Activated CD8-positive, alpha-beta memory T cell treated with anti-CD3 and anti-CD28 coated beads, Interleukin-2, amount 50 U/mL, for 4 hours (primary cell): ENCODE measurements around the gene CEACAM1.
"Not testable (repeated sequence)": the region's sequence is repeated elsewhere in the genome, so short reads cannot be mapped to it uniquely, and the experiment has no call there.

ENCODE experiments used
- DNase-seq: peaks from one replicate; pipeline ENCODE4 v3.0.0-alpha.2; 2020

Gene CEACAM1

GRCh38 chr19:42472402-42473147 lies 55.7 kb downstream of the CEACAM1 start:
- DNase-seq, result no peak

GRCh38 chr19:42471554-42472249 lies 56.6 kb downstream of the CEACAM1 start:
- DNase-seq, result no peak

GRCh38 chr19:42469311-42470235 lies 58.7 kb downstream of the CEACAM1 start:
- no peak for DNase-seq

GRCh38 chr19:42468273-42468796 lies 59.9 kb downstream of the CEACAM1 start:
- DNase-seq, result no peak

GRCh38 chr19:42467183-42467760 lies 61.0 kb downstream of the CEACAM1 start:
- no peak for DNase-seq

- DNase-seq, result no peak
Observed at GRCh38 chr19:42466521-42467182, 61.6 kb downstream of the CEACAM1 start.

GRCh38 chr19:42465827-42466280 lies 62.4 kb downstream of the CEACAM1 start:
- DNase-seq, result no peak

- no peak for DNase-seq
Observed at GRCh38 chr19:42461700-42462324, 66.5 kb downstream of the CEACAM1 start.

GRCh38 chr19:42461231-42461630 lies 67.0 kb downstream of the CEACAM1 start:
- DNase-seq, result not testable (repeated sequence)

- DNase-seq, result no peak
Observed at GRCh38 chr19:42459926-42460325, 68.4 kb downstream of the CEACAM1 start.
